GM12864 (cell line): Measurements from ENCODE around the gene SLC5A3.
A peak's percentile ranks its signal among the peaks of the same experiment; 100 is the strongest.

ENCODE experiments used
- DNase-seq: peaks from one replicate; pipeline ENCODE4 v3.0.0-alpha.2; 2011; ENCODE audit warnings: low read depth
- H3K4me3 ChIP-seq: 2 replicates; pipeline ENCODE4 v1.5.1; 2011; ENCODE audit warnings: mild to moderate bottlenecking, low read depth, low read length, control low read depth
- CTCF ChIP-seq: IDR thresholded peaks from 2 replicates; pipeline ENCODE4 v1.5.1; 2011; ENCODE audit warnings: low read depth, mild to moderate bottlenecking, moderate library complexity, low read length, control low read depth, inconsistent platforms; ENCODE audit errors: missing control alignments

The SLC5A3 gene

GRCh38 chr21:34073032-34073748 is at the start of gene SLC5A3, which contains the start of gene MRPS6:
Gene SLC5A3 (plus strand): TSS chr21:34073578. CDS start chr21:34095199, 21,621 bp downstream.
Gene MRPS6 (plus strand): TSS chr21:34073578. CDS start chr21:34073701, 123 bp downstream.
- DNase-seq, result peak; percentile 51
- H3K4me3 ChIP-seq, result peak within 1 kb of the TSS; percentile 80
- TF ChIP-seq CTCF, result no peak

GRCh38 chr21:34023691-34024373 is 49.5 kb upstream of the SLC5A3 start:
- no peak for TF ChIP-seq CTCF
- no peak for DNase-seq
- no peak overlapping the region for H3K4me3 ChIP-seq

- no peak for TF ChIP-seq CTCF
- H3K4me3 ChIP-seq, result no peak overlapping the region
- no peak for DNase-seq
Measured at GRCh38 chr21:34024374-34024693, 49.0 kb upstream of the SLC5A3 start.

GRCh38 chr21:34027721-34028461 is 45.5 kb upstream of the SLC5A3 start:
- no peak for TF ChIP-seq CTCF
- H3K4me3 ChIP-seq, result no peak overlapping the region
- DNase-seq, result no peak

GRCh38 chr21:34029743-34030528 is 43.4 kb upstream of the SLC5A3 start:
- no peak overlapping the region for H3K4me3 ChIP-seq

More at GRCh38 chr21:34029743-34030528, 43.4 kb upstream of the SLC5A3 start:
- DNase-seq, result peak; percentile 61
- no peak for TF ChIP-seq CTCF
